ENCODE data around the gene FOXL2NB.

FOXL2NB gene

GRCh38 chr3:138912237-138912636, 34.8 kb upstream of the FOXL2NB start:
- H3K79me2 ChIP-seq (ENCODE audit: control insufficient read depth, low read length): no peaks in the 10 kb centered on the region
- H3K4me2 ChIP-seq (ENCODE audit: low read length): no peak overlapping the region
- no peaks in the 10 kb centered on the region for H3K9me2 ChIP-seq (replicated peaks; ENCODE audit: control insufficient read depth, low read length)
- no peaks in the 10 kb centered on the region for H4K20me1 ChIP-seq (ENCODE audit: control insufficient read depth, insufficient read depth, low read depth, low read length)
- no peaks in the 10 kb centered on the region for H3K36me3 ChIP-seq (ENCODE audit: control insufficient read depth, low read length)
- no peak overlapping the region for H3K27ac ChIP-seq (ENCODE audit: low read depth, low read length)
- TF ChIP-seq CTCF (IDR thresholded peaks at IDR 0.05; ENCODE audit: low read depth, low read length, poor library complexity, severe bottlenecking) (no peak), EZH2phosphoT487 (IDR thresholded peaks at IDR 0.05; ENCODE audit: borderline replicate concordance, low read length) (no peak)
- no peak overlapping the region for H3K4me3 ChIP-seq (ENCODE audit: low read length)
- no peaks in the 10 kb centered on the region for H3K27me3 ChIP-seq (ENCODE audit: control insufficient read depth, low read length)
- no peaks in the 10 kb centered on the region for H3K9me3 ChIP-seq (ENCODE audit: control insufficient read depth, insufficient read depth, low read length)
- H3K4me1 ChIP-seq (ENCODE audit: control insufficient read depth, low read length): peaks cover 6% of the 10 kb centered on the region
- H3F3A ChIP-seq (ENCODE audit: control insufficient read depth, insufficient read depth): no peaks in the 10 kb centered on the region

- Histone ChIP-seq H3K4me2 (ENCODE audit: low read length) (no peak overlapping the region), H3K4me1 (ENCODE audit: control insufficient read depth, low read length) (peaks cover 6% of the 10 kb centered on the region), H3K9me3 (ENCODE audit: control insufficient read depth, insufficient read depth, low read length) (no peaks in the 10 kb centered on the region), H3K36me3 (ENCODE audit: control insufficient read depth, low read length) (no peaks in the 10 kb centered on the region), H3K27me3 (ENCODE audit: control insufficient read depth, low read length) (no peaks in the 10 kb centered on the region), H3K27ac (ENCODE audit: low read depth, low read length) (no peak overlapping the region), H3K9me2 (replicated peaks; ENCODE audit: control insufficient read depth, low read length) (no peaks in the 10 kb centered on the region), H3K79me2 (ENCODE audit: control insufficient read depth, low read length) (no peaks in the 10 kb centered on the region), H3F3A (ENCODE audit: control insufficient read depth, insufficient read depth) (no peaks in the 10 kb centered on the region), H3K4me3 (ENCODE audit: low read length) (no peak overlapping the region), H4K20me1 (ENCODE audit: control insufficient read depth, insufficient read depth, low read depth, low read length) (no peaks in the 10 kb centered on the region)
- TF ChIP-seq CTCF (IDR thresholded peaks at IDR 0.05; ENCODE audit: low read depth, low read length, poor library complexity, severe bottlenecking) (no peak), EZH2phosphoT487 (IDR thresholded peaks at IDR 0.05; ENCODE audit: borderline replicate concordance, low read length) (no peak)
Measured at GRCh38 chr3:138913766-138914165, 33.3 kb upstream of the FOXL2NB start.

GRCh38 chr3:138914870-138915502, 32.0 kb upstream of the FOXL2NB start:
- H4K20me1 ChIP-seq (ENCODE audit: control insufficient read depth, insufficient read depth, low read depth, low read length): no peaks in the 10 kb centered on the region
- no peaks in the 10 kb centered on the region for H3F3A ChIP-seq (ENCODE audit: control insufficient read depth, insufficient read depth)
- H3K9me3 ChIP-seq (ENCODE audit: control insufficient read depth, insufficient read depth, low read length): no peaks in the 10 kb centered on the region
- H3K4me2 ChIP-seq (ENCODE audit: low read length): peak overlapping the region; percentile 82
- H3K36me3 ChIP-seq (ENCODE audit: control insufficient read depth, low read length): no peaks in the 10 kb centered on the region
- no peaks in the 10 kb centered on the region for H3K9me2 ChIP-seq (replicated peaks; ENCODE audit: control insufficient read depth, low read length)
- no peak overlapping the region for H3K27ac ChIP-seq (ENCODE audit: low read depth, low read length)
- peak overlapping the region; percentile 80 for H3K4me3 ChIP-seq (ENCODE audit: low read length)
- H3K79me2 ChIP-seq (ENCODE audit: control insufficient read depth, low read length): no peaks in the 10 kb centered on the region
- no peaks in the 10 kb centered on the region for H3K27me3 ChIP-seq (ENCODE audit: control insufficient read depth, low read length)
- H3K4me1 ChIP-seq (ENCODE audit: control insufficient read depth, low read length): peaks cover 6% of the 10 kb centered on the region
- TF ChIP-seq EZH2phosphoT487 (IDR thresholded peaks at IDR 0.05; ENCODE audit: borderline replicate concordance, low read length): no peak
- no peak for TF ChIP-seq CTCF (IDR thresholded peaks at IDR 0.05; ENCODE audit: low read depth, low read length, poor library complexity, severe bottlenecking)
